DMS114 treated with DMSO at 0.1 percent for 48 hours (cell line): ENCODE results near the gene COMMD9.
A peak's percentile ranks its signal among the peaks of the same experiment; 100 is the strongest.

Experiments used
- DNase-seq: peaks from one replicate; lab custom pipeline; 2025; ENCODE audit not compliant: unreplicated experiment; lab: John Stamatoyannopoulos, UW

Gene COMMD9

GRCh38 chr11:36258730-36259360, 30.4 kb downstream of the COMMD9 start:
- peak; percentile 74 for DNase-seq

- DNase-seq: no peak
Measured at GRCh38 chr11:36257351-36257750, 31.9 kb downstream of the COMMD9 start.

- DNase-seq: no peak
Measured at GRCh38 chr11:36254713-36255112, 34.5 kb downstream of the COMMD9 start.

DNA sequence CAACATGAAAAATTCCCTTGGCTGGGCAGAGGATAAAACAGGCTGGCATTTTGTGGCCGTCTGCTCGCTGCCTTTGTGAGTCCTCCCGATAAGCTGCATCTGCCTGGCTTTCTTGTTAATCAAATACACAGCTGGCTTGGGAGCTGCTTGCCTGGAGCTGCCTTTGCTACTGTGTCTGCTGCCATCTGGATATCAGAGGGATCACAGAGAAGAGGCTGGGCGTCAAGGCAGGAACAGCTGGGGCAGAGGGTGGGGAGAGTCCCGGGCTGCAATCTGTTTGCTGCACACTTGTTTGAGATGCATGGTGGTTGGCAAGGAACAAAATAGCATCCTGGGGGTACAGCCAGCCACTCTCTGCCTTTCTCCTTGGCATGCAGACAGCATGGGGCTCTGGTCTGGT, 36.0 kb downstream of the COMMD9 start:
- DNase-seq: no peak

DNA sequence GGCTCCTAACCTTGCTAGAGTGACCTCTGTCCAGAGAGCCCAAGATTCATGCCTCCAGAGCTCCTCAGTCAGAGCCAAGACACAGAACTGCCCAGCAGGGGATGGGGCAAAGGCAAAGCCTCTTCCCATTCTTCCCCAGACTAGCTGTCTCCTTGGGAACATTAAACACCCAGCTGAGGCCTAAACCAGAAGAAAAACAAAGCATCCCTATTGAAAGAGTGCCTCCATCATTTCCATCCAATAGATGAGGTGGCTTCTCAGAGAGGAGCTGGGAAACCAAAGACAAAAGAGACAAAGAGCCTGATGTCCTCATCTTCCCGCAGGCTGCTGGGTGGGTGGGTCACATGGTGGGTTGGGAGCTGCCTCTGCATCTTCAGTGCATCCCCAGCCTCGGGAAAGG, 37.4 kb downstream of the COMMD9 start:
- no peak for DNase-seq

- no peak for DNase-seq
Measured at GRCh38 chr11:36249246-36249645, 40.0 kb downstream of the COMMD9 start.

GRCh38 chr11:36248436-36248835, 40.8 kb downstream of the COMMD9 start:
- no peak for DNase-seq

DNA sequence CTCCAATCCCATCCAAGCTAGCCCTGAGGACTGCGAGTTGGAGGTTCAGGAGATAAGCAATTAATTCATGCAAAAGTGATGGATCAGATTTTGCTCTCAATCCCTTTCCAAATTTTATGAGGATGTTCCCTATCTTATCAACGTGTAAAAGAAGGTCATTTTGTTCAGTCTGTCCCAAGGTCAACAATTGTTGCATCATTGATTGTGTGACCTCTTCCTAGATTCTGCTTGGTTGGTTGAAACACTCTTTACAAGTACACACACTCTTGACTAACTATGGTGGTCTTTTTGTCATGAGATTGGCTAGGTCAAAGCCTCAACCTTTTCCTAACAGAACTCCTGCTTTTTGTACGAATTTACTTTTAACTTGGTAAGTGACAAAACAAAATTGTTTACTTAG, 41.7 kb downstream of the COMMD9 start:
- no peak for DNase-seq

DNA sequence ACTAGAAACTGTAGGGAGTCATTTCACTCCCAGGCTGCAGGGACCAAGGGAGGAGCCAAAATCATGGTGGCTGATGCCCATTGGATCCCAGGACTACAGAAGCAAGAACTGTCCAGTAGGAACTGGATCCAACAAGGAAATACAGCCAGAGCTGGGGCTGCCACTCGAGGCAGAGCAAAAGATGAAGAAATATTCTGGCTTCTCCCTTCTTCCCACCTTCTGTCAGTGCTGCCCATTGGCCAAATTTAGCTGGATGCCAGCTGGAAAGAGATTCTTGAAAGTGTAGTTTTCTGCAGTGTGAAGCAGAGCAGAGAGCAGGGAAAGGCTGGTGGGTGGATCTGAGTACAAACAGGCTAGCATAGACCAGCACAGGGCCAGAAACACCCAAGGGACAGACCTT, 45.6 kb downstream of the COMMD9 start:
- no peak for DNase-seq

DNA sequence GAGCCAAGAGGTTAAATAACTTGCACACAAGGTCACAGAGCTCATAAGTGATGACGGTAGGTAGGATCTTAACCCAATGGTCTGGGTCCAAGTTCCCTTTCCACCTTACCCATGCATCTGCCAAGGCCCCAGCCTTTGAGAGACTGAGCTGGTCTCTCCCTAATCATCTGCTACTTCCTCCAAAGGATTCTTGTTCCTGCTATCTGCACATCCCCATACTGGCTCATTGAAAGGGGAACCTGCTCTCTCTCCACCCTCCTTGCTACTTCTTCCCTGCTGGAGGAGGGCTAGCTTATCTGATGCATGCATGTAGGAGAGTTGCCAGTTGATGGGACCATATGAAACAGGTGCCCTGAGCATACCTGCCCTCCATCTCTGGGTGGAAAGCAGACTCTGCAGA, 47.7 kb downstream of the COMMD9 start:
- no peak for DNase-seq

- DNase-seq: no peak
Measured at GRCh38 chr11:36240801-36241200, 48.4 kb downstream of the COMMD9 start.

- DNase-seq: no peak
Measured at GRCh38 chr11:36240173-36240572, 49.1 kb downstream of the COMMD9 start.

DNA sequence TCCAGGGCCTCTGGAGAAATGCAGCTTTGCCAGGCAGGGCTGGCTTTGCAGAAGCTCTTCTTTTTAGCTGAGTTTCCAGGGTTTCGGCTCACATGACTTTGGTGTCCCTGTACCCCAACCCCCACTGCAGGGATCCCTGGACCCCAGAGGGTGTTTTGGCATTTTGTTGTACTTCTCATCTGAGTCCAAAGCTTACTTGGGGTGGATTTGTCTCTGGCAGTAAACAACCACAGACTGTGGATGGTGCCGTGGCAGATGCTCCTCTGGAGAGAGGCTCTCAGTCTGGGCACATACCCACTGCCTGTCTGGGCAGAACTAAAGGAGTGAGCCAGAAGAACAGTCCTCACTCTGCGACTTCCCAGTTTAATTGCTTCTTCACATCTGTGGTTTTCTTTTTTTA, 49.6 kb downstream of the COMMD9 start:
- DNase-seq: no peak

DNA sequence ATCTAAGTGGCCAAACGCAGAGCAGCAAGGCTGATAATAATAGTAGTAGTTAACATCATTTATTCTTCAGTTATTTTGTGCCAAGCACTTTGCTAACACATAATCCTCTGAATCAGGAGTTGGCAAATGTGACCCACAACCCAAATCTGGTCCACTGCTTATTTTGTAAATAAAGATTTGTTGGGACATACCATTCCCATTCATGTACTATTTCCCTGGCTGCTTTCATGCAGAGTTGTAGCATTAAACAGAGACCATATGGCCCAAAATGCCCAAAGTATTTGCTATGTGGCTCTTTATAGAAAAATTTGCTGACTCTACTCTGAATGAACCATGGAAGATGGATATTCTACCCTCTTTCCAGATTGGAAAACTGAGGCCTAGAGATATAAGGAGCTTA, 50.3 kb downstream of the COMMD9 start:
- no peak for DNase-seq

DNA sequence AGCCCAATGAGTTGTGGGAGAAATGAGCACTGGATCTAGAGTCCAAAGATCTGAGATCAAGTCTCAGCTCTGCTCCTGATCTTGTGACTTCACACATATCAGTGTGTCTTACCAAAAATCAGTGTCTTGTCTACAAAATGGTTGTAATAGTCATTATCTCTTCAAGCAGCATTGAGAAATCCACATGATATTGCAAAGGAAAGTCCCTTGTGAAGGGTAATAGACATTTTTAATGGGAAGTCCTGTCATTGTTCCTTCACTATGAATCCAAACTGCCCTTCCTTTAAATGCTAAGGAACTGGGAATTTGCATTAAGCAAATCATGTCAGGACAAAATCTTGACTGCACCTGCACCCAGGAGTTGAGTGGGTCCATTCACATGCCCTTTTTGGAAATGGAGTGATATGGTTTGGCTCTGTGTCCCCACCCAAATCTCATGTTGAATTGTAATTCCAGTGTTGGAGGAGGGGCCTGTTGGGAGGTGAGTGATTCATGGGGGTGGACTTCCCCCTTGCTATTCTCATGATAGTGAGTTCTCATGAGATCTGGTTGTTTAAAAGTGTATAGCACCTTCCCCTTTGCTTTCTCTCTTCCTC, 51.1 kb downstream of the COMMD9 start:
- DNase-seq: no peak

- DNase-seq: no peak
Measured at GRCh38 chr11:36237391-36237790, 51.8 kb downstream of the COMMD9 start.

GRCh38 chr11:36235750-36236149, 53.5 kb downstream of the COMMD9 start:
- DNase-seq: no peak

DNA sequence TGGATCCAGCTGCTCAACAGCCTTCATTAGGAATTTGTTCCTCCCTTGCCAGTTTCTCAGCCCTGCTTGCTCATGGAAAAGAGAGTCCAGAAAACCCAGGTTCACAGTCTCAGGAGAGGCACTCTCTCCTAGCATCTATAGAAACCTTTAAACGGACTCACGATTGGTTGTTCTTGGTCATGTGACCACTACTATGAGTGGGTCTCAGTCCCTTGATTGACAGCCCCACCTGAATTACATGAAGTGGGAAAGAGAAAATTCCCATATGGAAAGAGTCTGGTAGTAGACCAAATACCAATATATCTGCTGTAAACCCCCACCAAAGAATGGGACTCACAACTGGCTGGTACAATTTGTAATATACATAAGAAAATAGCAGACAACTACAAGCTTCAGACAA, 54.4 kb downstream of the COMMD9 start:
- DNase-seq: no peak

GRCh38 chr11:36233204-36233603, 56.0 kb downstream of the COMMD9 start:
- no peak for DNase-seq

DNA sequence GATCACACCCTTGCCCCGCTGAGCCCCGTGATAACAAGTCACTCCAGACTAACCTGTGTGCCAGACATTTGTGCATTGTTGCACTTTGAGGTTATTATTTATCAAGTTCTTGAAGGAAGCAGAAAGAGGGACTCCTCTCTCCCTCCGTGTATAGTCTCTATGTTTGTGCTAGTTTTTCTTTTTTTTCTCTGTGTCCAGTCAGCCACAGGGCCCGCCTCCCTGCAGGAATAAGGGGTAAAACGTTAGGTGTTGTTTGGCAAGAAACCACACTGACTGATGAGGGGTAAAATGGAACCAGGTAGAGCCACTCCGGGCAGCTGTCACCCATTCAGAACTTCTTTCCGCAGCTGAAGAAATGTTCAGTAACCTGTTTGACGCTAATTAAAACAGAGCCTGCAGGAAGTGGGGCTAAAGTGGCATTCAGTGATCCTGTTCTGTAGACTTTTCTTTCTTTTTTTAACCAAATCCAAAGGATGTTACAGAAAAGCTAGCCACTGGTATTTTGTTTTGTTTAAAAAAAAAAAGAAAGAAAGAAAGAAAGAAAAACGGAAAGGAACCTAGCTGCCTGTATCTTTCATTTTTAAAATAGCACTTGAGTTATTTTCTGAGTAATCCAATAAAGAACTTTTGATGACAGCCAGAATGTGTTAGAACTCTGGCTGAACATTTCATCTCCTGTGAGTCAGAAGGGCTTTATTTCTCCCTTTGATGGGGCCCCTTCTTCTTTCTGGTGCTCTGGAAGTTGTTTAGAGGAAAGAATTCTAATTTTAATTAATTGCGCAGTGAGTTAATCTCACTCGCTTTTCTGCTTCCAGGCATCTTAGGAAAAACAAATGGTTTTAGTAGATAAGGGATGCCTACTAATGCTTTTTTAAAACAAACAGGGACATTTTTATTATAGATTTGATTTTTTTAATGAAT, 58.2 kb downstream of the COMMD9 start:
- no peak for DNase-seq

- DNase-seq: no peak
Measured at GRCh38 chr11:36229091-36229705, 60.0 kb downstream of the COMMD9 start.

- no peak for DNase-seq
Measured at GRCh38 chr11:36228689-36229088, 60.5 kb downstream of the COMMD9 start.
